Transverse colon (tissue), 4 donors: ENCODE data around the gene GAB1. TPM values are rescaled to one million over a fixed set of nuclear protein-coding genes. Genes with fewer than 3 reads are reported as not detected.
A peak's percentile ranks its signal among the peaks of the same experiment; 100 is the strongest.
"Not testable (repeated sequence)": the region's sequence is repeated elsewhere in the genome, so short reads cannot be mapped to it uniquely, and the experiment has no call there.

Experiments
- DNase-seq: peaks from one replicate; pipeline ENCODE4 v3.0.0-alpha.2; 2019
- H3K27ac ChIP-seq, 4 donors: fragments of 200-600 bp; sonication (generic); 2 replicates each; pipeline ENCODE4 v1.5.1; 2016 to 2018; ENCODE audit warnings: inconsistent platforms in 4 of 4
- H3K27me3 ChIP-seq: fragments of 200-600 bp; sonication (generic); 2 replicates; pipeline ENCODE4 v1.5.1; 2017; ENCODE audit warnings: inconsistent platforms
- H3K36me3 ChIP-seq, 4 donors: fragments of 200-600 bp; sonication (generic); 2 replicates each; pipeline ENCODE4 v1.5.1; 2017 to 2019; ENCODE audit warnings: inconsistent platforms in 4 of 4
- H3K4me1 ChIP-seq, 4 donors: fragments of 200-600 bp; sonication (generic); 2 replicates each; pipeline ENCODE4 v1.5.1; 2017 to 2020; ENCODE audit warnings: inconsistent platforms in 4 of 4
- H3K4me3 ChIP-seq, 4 donors: fragments of 200-600 bp; sonication (generic); 1 replicate in 1 of 4; 2 replicates in 3 of 4; pipeline versions ENCODE4 v1.5.1 to v1.6.1; 2017 to 2019; ENCODE audit warnings: inconsistent platforms in 4 of 4
- H3K9me3 ChIP-seq, 2 donors: fragments of 200-600 bp; sonication (generic); 2 replicates each; pipeline ENCODE4 v1.5.1; 2017 to 2019; ENCODE audit warnings: inconsistent platforms in 2 of 2
- CTCF ChIP-seq, 5 experiments: fragments of 200-600 bp in 3 of 5; fragments of 450-650 bp in 2 of 5; sonication (generic) in 3 of 5; IDR thresholded peaks; 1 replicate in 2 of 5; 2 replicates in 3 of 5; pipeline ENCODE4 v1.5.1; 2016 to 2017; ENCODE audit warnings: antibody characterized with exemption in 5 of 5, inconsistent platforms in 3 of 5, mild to moderate bottlenecking in 2 of 5, moderate library complexity in 1 of 5
- EP300 ChIP-seq: sonication (generic); formaldehyde crosslinking; IDR thresholded peaks from one replicate; pipeline ENCODE4 v1.6.1; 2017; ENCODE audit warnings: antibody characterized with exemption, low read depth
- POLR2A ChIP-seq: fragments of 450-650 bp; IDR thresholded peaks from one replicate; pipeline ENCODE4 v1.6.1; 2016; ENCODE audit warnings: antibody characterized with exemption, mild to moderate bottlenecking, moderate library complexity
- POLR2AphosphoS5 ChIP-seq, 3 donors: sonication (generic); formaldehyde crosslinking; IDR thresholded peaks; one replicate each; pipeline ENCODE4 v1.6.1; 2016; ENCODE audit warnings: antibody characterized with exemption in 3 of 3
- WGBS, 2 donors: methylation state at CpG; one replicate each; pipeline ENCODE4 v1.1.5; 2018; ENCODE audit warnings: low coverage in 1 of 2; 5-methylcytosine and 5-hydroxymethylcytosine counted together
- in situ Hi-C, 4 donors: fragments of 200-750 bp; cut with MboI; loops; one replicate each; pipeline versions ENCODE4 v1.15.0 to v1.15.1; 2017; ENCODE audit warnings: low sequenced_read_pairs in 3 of 4, low pct_ligation_motif_present in 1 of 4, low pct_unique_long_range_greater_than_20kb in 1 of 4
- intact Hi-C: fragments of 100-400 bp; cut with DNase I; formaldehyde crosslinking; loops from one replicate; pipeline ENCODE4 v1.15.1; 2023; ENCODE audit warnings: low total_unique reads
- total RNA-seq, 4 donors: library from RNA; depleted of rRNA; stranded (reverse); fragments of >200 nt; gene quantifications; one replicate each; pipeline ENCODE4 v1.1.0, GENCODE V29; 2016

The GAB1 gene
- total RNA-seq, 4 donors from 2014 or later, result 33.0 to 72.7 (median 62.2) TPM

GRCh38 chr4:143346206-143346605 is 9.5 kb downstream of the GAB1 start:
- Histone ChIP-seq H3K27ac (peak overlapping the region in 3 of 4 donors; percentile 8 to 25 (median 17)), H3K27me3 (no peaks in the 10 kb centered on the region), H3K4me3 (no peak overlapping the region), H3K4me1 (peaks cover 14 to 42% (median 27%) of the 10 kb centered on the region in 4 donors), H3K36me3 (no peaks in the 10 kb centered on the region), H3K9me3 (no peaks in the 10 kb centered on the region)
- in situ Hi-C loops (no loop called here), intact Hi-C loops (loop anchor here (10.0 kb wide), 1 partner anchor 431 kb away; no protein-coding TSS in a partner anchor)
- WGBS, 2 donors, result 51 to 68% methylated on average over 2 of the region's 2 CpGs
- DNase-seq, result no peak
- TF ChIP-seq EP300 (no peak), POLR2A (no peak), CTCF (IDR thresholded peaks at IDR 0.05) (no peak), POLR2AphosphoS5 (IDR thresholded peaks at IDR 0.05) (no peak)

- 50 to 74% methylated on average over 1 to 2 of the region's 2 CpGs for WGBS, 2 donors
- H3K27ac ChIP-seq, result no peak overlapping the region
- H3K4me1 ChIP-seq, result peaks cover 20 to 51% (median 31%) of the 10 kb centered on the region in 4 donors
- intact Hi-C loops, result loop anchor here (10.0 kb wide), 1 partner anchor 433 kb away; no protein-coding TSS in a partner anchor
- TF ChIP-seq EP300 (no peak), CTCF (IDR thresholded peaks at IDR 0.05) (no peak), POLR2AphosphoS5 (IDR thresholded peaks at IDR 0.05) (no peak), POLR2A (no peak)
- DNase-seq, result no peak
- H3K27me3 ChIP-seq, result no peaks in the 10 kb centered on the region
- in situ Hi-C loops, result no loop called here
- H3K4me3 ChIP-seq, result no peak overlapping the region
- no peaks in the 10 kb centered on the region for H3K36me3 ChIP-seq
- no peaks in the 10 kb centered on the region for H3K9me3 ChIP-seq
Observed at GRCh38 chr4:143347484-143348111, 10.9 kb downstream of the GAB1 start.

DNA sequence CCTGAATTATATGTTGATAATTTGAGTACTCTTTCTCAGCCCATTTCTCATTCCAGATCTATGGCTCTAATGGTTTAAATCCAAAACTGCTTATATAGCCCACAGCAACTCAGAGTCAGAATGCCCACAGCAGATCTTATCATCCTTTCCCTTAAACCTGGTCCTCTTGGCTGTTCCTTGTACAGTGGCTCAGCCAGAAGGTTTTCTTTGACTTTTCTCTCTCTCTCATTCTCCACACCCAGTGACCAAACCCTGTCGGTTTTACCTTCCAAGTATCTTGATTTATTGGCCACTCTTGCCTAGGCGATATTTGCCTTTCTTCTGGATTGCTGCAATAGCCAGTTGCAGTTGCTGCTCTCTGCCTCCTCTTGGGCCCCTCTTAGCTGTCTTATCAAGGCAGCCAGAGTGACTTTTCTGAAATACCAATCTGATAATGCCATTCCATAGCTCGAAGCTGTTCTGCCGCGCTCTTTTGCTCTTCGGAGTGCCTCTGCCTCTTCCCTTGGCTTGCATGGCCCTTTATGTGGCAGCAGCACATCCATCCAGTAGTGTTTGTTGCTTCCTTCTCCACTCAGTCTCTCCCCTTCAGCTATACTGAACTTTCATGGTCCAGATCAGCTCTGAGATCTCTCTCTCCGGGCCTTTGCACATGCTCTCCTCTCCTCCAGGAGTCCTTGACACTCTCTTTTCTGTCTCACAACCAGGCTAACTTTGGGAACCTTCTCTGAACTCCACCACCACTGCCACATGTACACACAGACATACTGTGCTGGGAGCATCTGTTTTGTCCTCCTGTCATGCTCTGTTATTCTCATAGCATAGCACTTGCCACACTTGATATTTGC is 11.8 kb downstream of the GAB1 start:
- peaks cover 29 to 60% (median 34%) of the 10 kb centered on the region in 4 donors for H3K4me1 ChIP-seq
- H3K27me3 ChIP-seq, result no peaks in the 10 kb centered on the region
- no peak for TF ChIP-seq POLR2AphosphoS5 (IDR thresholded peaks at IDR 0.05)
- no peak for TF ChIP-seq EP300
- TF ChIP-seq CTCF (IDR thresholded peaks at IDR 0.05), result no peak
- no peak for TF ChIP-seq POLR2A
- H3K27ac ChIP-seq, result no peak overlapping the region
- H3K9me3 ChIP-seq, result no peaks in the 10 kb centered on the region
- in situ Hi-C loops, result no loop called here
- no peaks in the 10 kb centered on the region for H3K36me3 ChIP-seq
- intact Hi-C loops, result loop anchor here (10.0 kb wide), 1 partner anchor 434 kb away; no protein-coding TSS in a partner anchor
- H3K4me3 ChIP-seq, result no peak overlapping the region
- DNase-seq, result peak; percentile 42
- WGBS, 2 donors, result 48 to 68% methylated on average over 7 of the region's 7 CpGs

GRCh38 chr4:143349858-143350527 is 13.3 kb downstream of the GAB1 start:
- in situ Hi-C loops, H3K9me3 ChIP-seq, H3K36me3 ChIP-seq, H3K4me3 ChIP-seq, H3K27ac ChIP-seq, H3K27me3 ChIP-seq, DNase-seq: not testable (repeated sequence)
- 97 to 100% methylated on average over 1 to 25 of the region's 25 CpGs for WGBS, 2 donors
- peaks cover 27 to 61% (median 37%) of the 10 kb centered on the region in 4 donors for H3K4me1 ChIP-seq
- intact Hi-C loops, result loop anchor here (10.0 kb wide), 1 partner anchor 435 kb away; no protein-coding TSS in a partner anchor
